NCI-H748 treated with DMSO at 0.1 percent for 48 hours (cell line): ENCODE measurements around the gene CSAD.

Experiments used
- DNase-seq: peaks from one replicate; lab custom pipeline; 2025; lab: John Stamatoyannopoulos, UW

The CSAD gene

DNA sequence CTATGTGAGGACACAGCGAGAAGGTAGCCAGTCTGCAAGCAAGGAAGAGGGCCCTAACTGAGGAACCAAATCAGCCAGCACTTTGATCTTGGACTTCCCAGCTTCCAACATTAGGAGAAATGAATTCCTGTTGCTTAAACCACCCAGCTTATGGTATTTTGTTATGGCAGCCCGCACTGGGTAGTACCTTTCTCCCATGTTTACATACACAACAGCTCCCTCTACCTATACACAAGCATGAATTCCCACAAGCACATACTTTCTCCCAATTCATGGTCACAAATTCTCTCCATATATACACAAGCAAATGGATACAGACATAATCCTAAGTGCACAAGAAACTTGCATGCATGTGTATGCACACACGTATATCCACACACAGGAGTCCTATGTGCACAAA lies 19.0 kb upstream of the CSAD start:
- DNase-seq, result no peak

DNA sequence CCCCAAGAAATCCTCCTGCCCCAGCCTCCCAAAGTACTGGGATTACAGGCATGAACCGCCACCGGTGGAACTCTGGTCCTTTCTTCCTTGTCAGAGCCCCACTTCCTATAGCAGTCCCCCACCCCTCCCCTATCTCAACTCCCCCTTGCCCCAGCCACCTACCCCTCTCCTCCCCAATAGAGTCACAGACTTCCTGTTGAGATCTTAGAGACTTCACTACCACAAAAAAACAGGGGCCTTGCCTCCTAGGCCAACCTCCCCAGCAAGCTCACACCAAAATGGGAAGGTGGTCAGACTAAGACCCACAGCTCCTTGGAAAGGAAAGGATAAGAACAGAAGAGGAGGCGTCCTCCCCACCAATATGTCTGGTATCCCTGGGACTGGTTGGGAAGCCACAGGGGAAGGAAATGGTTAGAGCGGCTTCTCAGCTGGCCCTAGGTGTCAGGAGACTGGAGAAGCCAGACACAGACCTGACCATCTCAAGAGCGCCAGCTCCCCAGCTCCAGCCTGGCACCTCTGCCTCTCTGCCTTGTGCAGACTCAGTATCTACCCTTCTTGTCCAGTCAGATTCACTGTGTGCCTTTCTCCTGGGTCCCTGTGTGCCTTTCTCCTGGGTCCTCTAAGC lies 17.9 kb upstream of the CSAD start:
- no peak for DNase-seq

DNA sequence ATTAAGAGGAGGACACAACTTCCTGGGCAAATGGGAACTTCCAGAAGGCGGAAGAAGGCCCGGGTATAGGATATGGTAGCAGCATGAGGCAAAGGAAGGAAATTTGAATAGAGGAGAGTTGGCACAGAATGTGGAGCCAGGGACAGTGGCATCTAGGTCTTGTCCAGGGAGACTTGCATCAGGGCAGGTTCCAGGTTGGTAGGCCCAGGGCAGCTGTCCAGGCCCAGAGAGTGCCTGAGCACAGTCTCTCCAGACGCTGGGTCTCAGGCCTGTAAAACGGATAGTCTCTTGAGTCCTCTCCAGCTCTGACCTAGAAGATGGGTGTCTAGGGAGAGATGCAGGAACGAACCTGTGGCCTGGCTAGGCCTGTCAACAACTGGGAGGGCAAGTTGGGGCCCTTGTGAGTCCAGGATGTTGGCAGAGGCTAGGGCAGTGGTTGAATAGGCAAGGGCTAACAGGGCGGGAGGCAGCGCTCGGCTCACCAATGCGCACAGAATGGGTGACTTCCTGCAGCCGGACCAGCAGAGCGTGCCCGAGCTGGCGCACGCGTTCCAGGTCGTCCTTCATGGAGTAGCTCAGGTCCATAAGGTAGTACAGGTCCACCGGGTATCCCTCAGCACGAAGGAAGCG lies 16.4 kb upstream of the CSAD start:
- no peak for DNase-seq

DNA sequence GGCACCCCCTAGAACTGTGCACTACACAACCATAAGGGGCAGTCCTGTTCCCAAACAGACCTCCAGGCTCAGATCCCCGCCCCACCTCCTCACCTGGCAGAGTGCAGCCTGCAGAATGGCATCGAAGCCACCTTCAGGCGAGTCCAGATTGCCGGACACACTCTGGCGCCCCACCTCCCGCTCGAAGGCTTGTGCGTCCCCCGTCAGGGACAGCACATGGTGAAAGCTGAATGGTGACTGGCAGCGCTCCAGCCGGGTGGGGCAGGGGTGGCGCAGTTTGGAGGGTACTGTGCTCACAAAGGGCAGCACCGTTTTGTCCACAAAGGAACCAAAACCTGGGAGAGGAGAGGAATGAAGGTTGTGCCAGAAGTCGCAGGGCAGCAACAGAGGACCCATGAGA lies 15.8 kb upstream of the CSAD start:
- DNase-seq, result no peak

DNA sequence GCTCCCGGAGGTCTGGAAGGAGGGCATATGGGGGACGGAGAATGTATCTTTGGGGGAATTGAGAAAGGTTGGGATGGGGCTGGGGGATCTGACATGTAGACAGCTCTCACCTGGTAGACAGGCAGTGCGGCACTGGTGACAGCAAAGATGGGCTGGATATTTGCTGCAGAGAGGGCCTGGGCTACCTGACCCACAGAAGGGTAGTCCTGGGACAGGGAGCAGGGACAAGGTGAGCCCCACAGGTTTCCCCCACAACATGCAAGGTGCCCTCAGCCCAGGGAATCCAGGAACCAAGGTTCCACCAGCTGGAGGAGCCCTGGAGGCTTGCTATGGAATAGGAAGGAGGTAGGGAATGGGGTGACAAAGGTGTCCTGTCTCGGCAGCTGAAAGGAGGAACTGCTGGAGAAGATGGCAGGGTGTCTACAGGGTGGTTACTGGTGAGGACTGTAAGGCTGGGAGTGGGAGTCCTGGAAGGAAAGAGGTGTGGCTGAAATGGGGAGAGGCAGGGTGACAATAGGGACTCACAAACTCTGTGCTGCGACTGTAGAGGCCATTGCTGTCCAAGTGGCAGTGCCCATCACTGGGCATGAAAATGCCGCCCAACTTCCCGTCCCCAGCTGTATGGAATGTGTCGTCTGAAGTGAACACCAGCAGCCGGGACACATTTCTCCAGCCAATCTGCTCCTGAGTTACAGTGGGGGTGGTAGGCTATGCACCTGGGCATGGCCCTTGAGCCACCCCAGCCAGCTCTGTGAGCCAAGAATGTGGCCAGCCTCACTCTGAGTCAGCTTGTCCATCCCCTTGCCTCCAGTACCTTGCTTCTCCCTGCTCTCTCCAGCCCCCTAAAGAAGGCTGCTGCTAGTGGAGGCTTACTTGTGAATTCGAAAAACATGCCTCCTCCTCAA lies 15.0 kb upstream of the CSAD start:
- no peak for DNase-seq

DNA sequence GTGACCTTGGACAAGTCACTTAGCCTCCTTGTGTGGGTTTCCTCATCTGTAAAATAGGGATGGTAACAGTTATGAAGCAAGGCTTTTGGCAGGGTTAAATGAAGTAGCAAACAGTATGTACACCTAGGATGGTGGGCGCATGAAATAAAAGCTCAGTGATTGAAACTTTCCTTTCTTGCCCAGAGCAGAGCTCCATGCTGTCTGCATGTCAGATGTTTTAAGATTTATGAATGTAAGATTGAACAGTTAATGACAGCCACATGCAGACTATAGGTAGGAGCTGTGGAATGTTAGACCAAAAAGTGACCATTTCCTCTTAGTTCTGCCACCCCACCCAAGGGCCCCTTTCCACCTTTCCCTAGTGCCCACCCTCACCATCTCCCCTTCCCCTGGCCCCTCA lies 14.2 kb upstream of the CSAD start:
- DNase-seq, result no peak

DNA sequence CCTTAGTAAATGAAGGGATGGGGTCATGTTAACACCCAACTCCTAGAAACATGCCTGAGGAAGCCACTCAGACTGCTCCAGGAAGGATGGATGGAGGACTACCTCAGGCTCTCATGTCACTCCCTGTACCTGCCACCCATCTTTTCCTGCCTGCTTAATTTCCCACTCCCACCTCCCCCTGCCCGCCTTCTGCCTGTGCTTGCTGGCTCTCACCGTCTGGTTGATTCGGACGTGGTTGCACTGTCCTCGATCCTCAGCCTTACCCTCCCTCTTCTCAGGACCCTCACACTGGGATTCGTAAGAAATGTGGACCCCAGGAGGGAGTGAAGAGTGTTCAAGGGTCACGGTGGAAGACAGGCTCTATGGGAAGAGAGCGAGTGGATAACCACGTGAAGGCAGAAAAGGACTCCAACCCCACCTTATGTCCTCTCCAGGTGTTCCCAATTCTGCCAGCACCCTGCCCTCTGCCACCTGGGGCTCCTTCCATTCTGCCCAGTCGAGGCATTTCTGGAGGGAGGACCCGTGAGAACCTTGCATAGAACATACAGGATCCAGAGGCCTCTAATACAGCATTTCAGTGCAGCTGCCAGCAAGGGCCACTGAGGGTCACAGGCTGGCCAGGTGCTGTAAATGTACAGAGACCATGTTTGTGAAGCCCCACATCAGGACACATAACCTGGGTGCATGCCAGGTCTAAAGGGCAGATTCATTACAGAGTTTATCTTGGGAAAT lies 13.4 kb upstream of the CSAD start:
- no peak for DNase-seq

DNA sequence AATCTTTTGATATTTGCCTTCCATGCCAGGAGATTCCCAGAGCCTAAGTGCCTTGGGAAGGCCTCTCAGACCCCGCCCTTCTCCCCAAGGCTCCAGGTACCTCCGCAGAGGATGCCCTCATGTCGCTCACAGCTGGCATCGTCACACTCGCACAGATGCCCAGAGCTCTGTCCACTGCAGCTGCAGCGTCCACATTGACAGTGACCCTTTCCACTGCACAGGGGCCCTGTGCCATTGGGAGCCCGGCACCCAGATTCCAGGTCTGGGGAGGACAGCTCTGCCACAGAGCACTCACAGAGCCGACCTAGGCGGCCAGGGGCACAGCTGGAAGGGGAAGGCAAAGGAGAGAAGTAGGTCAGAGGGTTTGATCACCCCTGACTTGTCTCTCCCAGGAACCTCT lies 12.3 kb upstream of the CSAD start:
- DNase-seq, result no peak

DNA sequence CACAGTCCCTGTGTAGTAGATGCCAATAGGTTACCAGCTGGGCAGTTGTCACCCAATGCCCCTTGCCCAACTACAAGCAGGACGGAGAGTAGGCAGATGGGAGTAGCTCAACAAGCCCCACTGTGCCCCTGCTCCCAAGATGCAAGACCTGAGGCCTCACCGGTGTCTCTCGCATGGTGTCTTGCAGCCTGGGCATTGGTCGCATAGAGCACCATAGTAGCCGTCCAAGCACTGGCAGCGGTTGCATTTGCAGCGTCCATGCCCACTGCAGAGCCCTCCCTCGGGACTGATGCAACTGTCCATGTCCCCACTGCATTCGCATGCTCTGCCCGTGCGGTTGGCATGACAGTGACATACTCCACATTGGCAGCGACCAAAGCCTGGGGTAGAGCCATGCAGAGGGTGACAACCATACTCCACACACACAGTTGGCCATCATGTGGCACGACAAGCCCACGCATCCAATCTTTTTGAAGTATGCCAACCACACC lies 11.9 kb upstream of the CSAD start:
- no peak for DNase-seq

DNA sequence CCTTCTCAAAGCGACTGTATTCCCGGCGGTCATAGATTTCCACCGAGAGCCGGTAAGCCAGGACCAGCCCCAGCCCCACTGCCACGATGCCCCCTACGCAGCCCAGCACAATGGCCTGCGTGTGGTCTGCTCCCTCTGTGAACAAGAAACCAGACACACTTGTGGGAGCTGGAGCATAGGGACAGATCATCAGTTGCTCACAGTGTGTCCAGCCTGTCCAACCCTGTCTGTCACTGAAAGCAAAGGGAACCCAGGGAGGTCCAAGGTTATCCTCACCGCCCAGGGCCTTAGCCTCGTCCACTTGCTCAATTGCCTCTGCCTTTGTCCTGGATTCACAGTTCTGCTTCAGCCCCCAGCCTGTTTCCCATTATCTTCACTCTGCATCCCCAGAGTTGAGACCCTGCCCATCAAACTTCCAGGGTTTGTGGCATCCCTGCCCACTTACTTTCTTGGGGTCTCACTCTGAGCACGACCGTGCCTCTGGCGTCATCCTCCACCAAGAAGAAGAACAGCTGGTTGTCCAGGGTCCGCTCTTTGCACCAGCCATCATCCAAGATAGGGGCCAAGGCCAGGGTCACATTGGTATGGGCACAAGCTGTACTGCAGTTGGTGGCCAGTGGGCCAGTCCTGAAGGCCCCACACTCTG lies 11.3 kb upstream of the CSAD start:
- no peak for DNase-seq

DNA sequence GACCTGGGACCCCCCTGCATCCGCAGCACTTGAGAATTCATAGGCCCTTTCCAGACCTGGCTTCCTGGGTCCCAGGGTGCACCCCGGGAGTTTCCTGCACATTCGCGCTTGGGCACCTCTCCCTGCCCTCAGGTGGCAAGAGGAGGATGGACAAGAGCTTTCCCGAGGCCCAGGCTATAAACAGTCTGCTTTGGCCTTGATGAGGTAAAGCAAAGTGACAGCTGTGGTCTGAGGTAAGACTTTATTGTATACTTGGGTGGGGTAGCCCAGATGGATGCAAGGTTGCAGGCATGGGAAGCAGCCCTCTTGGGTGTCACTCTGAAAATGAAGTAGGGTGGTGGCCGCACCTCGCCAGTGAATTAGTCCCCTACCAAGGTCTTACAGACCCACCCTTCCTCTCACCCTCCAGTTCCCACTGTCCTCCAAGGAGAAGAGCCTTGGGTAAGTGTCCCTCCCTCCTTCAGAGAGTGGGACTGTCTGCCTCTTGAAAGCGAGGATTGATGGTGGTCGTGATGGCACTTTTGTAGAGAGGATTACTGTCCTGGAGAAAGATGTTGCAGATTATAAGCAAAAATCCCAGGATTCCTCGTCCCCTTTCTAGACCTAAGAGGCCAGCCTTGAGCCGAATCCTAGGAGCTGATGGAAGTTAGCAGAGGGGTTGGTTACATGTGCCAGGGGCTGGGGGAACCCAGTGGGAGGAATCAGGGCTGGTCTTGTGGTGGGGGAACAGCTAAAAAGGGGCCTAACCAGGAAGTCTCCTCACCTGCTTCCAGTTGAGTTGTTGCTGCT lies 10.6 kb upstream of the CSAD start:
- no peak for DNase-seq

DNA sequence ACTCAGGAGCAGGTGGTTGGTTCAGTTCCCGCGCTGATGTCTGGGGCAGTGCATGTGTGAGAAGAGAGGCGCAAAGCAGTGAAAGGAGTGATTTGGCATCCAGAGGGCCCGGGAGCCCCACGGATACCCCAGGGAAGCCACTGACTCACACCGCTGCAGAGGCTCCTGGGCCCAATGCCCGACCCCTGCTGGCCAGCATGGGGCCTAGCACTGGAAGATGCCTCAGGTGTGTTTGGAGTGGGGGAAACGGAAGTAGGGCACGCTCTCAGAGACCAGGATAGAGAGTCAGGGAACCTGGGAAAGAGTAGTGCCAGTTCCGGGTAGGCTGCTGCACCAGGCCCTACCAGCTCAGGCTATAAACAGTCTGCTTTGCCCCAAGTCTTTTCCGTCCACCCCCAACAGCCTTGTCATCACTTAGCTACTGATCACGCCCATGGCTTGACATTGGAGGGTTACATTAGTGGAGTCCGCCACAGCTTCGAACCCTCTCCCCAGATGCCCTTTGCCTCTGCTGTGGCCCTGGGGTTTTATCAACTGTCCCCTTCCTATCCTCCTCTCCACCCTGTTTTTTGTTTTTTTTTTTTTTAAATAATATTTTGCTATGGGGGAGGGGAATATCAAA lies 9.5 kb upstream of the CSAD start:
- DNase-seq, result peak; percentile 27

DNA sequence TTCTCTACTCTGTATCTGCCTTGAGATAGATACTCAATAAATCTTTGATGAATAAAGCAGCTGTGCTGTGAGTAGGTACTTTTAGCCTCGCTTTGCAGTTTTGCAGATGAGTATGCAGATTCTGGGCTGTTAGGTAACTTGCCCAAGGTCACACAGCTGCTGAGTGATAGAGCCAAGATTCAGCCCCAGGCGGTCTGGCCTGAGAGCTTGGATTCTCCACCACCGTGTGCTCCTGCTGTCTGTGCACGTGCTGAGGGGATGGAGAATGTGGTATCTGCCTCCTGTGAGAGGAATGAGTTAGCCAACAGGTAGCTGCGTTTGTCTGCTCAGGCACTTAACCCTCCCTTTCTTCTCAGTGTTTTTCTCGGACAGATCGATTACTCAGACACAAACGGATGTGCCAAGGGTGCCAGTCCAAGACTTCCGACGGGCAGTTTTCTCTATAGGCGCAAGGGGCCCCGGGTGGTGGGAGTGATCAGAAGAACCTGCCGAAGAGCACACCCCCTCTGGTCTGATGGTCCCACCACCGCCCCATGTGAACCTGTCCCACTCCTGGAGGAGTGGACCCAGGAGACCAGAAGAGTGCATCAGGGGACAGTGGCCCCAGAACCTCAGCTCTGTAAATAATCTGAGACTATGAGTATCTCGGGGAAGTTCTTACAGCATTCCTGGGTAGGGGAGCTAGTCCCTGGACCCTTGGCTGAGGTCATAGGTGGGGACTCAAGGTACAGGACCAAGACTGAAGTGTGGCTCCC lies 6.6 kb upstream of the CSAD start:
- no peak for DNase-seq

DNA sequence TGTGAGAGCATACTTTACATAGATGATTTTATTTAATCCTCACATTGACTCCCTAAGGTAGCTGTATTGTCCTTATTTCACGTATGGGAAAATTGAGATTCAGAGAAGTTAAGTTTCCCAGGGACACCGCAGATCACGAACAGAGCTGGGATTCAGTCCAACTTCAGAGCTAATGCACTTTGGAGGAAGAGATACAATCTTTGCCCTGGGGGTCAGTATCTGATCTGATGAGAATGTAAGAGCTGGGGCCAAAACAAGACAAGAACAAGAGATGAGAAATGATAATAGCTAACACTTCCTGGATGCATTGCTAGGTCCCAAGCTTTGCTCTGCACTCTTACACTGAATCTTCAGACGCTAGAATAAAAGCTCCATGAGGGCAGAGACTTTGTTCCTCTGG lies 6.0 kb upstream of the CSAD start:
- no peak for DNase-seq

DNA sequence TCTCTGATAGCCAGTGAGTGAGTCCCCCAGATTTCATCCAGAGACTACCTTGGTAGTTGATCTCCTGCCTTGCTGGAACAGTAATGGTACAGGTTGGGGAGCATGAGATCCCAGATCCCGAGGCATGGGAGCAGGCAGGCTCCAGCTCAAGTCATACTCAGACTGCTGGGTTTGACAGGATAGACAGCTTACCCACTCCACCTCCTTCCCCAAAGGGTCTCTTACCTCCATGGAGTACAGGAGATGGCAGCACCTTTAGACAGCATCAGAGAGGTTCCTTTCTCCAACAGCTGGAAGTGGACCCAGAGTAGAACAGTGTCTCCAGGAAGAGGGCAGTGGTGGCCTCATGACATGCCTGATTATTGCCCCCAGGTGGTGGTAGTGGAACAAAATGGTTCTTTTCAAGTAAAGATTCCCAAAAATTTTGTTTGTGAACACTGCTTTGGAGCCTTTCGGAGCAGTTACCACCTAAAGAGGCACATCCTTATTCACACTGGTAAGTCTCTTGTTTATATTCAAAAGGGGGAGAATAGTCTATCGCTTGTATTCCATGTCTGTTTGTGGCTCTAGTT lies 4.9 kb upstream of the CSAD start:
- no peak for DNase-seq

DNA sequence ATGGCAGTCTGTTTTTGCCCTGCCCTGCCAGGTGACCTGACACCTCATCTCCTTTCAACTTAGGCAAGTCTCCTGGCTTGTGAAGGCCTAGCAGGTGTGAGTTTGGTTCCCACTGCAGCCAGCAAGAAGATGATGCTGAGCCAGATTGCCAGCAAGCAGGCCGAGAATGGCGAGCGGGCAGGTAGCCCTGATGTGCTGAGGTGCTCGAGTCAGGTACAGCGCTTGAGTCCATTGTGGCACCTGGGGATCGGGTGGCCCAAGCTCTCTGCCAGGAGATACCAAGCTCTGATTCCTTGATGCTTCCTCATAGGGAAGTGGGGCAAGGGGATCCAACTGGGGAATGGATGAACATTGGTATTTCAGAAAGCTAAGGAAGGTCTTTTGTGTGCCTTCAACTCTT lies 4.1 kb upstream of the CSAD start:
- no peak for DNase-seq

DNA sequence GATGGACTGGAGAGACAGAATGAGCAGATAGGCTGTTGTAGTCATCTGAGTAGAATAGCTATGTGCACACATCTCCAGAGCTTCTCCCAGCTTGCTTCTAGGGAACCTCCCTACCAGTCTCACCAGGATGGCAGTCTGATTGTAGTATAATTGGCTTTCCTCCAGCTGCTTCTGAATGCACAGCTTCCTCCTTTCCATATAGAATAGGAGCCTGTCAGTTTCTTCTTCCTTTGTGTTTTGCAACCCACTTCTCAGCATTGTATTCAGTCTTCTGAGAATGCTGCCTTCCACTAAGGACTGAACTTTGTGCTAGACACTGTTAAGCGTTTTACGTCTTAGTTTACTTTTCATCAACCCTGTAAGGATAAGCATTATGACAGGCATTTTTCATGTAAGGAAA lies 2.2 kb upstream of the CSAD start:
- no peak for DNase-seq

DNA sequence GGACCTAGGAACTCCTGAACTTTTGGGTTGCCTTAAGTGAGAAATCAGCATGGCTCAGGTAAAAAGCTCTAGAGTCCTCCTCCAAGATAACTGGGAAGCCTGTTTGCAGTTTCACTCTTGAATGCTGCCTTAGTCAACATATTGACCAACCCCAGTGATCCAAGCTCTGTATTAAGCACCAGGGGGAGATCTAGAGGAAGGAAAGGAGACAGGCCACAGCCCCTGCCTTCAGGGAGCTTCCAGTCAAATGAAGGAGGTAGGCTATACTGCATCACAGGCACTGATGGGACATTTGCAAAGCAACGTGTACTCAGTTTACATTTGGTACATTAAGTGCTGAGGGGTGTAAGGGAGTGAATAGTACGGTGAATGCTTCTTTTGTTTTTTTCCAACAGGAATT lies 1.2 kb upstream of the CSAD start:
- DNase-seq, result no peak

DNA sequence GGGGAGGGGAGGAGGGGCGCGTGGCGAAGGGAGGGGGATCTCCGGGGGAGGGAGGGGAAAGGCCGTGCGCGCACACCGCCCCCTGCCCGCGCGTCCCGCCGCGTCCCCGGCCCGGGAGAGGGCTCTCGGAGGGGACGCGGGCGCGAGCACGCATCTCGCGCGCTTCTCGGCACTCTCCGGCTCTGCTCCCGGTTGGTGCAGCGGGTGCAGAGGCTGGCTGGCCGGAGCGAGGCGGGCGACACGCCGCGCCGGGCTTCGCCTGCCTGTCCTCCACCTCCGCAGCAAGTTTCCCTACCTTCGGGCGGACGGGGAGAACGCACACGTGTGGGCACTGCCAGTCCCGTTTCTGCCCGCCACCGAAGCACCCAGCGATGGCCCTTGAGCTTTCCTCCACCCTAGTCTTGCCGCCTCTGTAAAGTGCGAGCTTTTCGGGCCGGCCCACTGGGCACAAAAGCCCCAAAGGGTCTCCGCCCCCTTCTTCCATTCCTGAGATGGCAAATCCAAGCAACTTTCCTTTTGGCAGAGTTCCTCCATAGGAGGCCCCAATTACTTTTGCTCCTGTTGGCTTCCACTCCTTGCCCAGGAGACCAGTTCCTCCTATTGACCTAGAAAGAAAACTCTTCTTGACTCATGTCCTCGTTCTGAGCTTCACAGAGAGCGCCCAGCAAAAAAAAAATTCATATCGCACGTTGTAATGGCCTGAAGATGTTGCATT lies 363 bp upstream of the CSAD start:
- no peak for DNase-seq
